Keratinocyte (primary cell): ENCODE measurements around the gene OR5K3.

Experiments
- CTCF ChIP-seq, 3 experiments: IDR thresholded peaks in 1 of 3; conservative IDR thresholded peaks in 1 of 3; optimal IDR thresholded peaks in 1 of 3; 2 replicates in 2 of 3; 3 replicates in 1 of 3; pipeline versions ENCODE3 to v1.5.1; 2011; ENCODE audit warnings: low read length in 3 of 3, mild to moderate bottlenecking in 3 of 3, moderate library complexity in 2 of 3, control low read depth in 1 of 3, inconsistent platforms in 1 of 3; ENCODE audit not compliant: insufficient read depth in 2 of 3; ENCODE audit errors: extremely low read depth in 1 of 3
- EZH2 ChIP-seq: IDR thresholded peaks from one replicate; pipeline ENCODE4 v1.6.1; 2012; ENCODE audit warnings: inconsistent platforms, mild to moderate bottlenecking, low read length, moderate library complexity

DNA sequence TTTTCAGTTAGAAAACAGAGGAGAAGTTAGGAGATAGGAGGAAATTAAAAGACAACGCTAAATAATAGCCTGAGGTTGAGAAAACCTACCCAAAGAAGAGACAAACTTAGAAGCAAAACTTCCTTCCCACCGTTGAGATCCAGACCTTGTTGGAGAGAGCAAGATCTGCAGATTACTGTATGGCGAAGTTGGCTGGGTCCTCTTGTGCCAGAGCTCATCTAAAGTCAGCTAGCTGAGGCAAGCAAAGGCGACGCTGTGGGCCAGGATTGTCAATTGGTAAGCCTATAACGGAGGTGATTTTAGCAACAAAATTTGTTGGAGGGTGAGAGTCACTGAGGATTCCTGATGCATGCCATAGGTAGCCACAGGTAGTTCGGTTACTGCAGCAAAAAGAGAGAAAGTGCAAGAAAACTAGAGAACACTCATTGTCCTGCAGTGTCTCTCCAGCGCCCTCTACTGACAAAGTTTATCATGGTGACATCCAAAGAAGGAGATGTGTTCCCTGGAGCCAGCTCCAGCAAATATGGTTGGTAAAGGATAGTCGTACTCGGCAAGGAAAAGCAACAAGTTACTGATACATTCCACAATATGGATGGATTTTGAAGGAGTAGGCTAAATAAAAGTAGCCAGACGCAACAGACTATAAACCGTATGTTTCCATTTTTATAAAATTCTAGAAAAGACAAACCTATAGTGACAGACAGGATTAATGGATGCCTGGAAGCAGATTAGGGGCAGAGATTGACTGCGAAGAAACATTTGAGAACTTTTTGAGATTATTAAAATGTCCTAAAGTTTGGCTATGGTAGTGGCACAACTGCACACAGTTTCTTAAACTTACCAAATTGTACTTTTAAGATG lies 46.6 kb upstream of the OR5K3 start:
- TF ChIP-seq CTCF (optimal IDR thresholded peaks at IDR 0.05 in 1 of 3, IDR thresholded peaks at IDR 0.05 in 1 of 3, conservative IDR thresholded peaks at IDR 0.05 in 1 of 3; ENCODE audit: extremely low read depth in 1 of 3, insufficient read depth in 2 of 3, low read length in 3 of 3) (peak; percentile 71 to 80 (median 77)), EZH2 (no peak)
